K562 (cell line): ENCODE data around the gene SND1. TPM values are rescaled to one million over a fixed set of nuclear protein-coding genes. Genes with fewer than 3 reads are reported as not detected.

Experiments used
- ATAC-seq: fragments of 200-7000 bp; cut with Tn5 transposase; 3 replicates; pipeline ENCODE4 v1.9.1; 2020; ENCODE audit warnings: moderate library complexity
- BruUV-seq: library from RNA; stranded (reverse); fragments of 400-500 nt; replicated peaks from 2 replicates; lab custom pipeline; 2021; lab: Mats Ljungman, UMichigan
- CTCF ChIA-PET: fragments of 300-600 bp; formaldehyde crosslinking; extraction: SDS; loops from one replicate; lab custom pipeline; 2021; ENCODE audit warnings: low intra/inter-chr PET ratio; lab: Yijun Ruan, JAX
- POLR2A ChIA-PET: fragments of 300-600, 350-650 bp; sonication (Branson Sonifier 250); formaldehyde crosslinking; extraction: SDS; loops from one replicate; lab custom pipeline; 2021; ENCODE audit warnings: antibody characterized with exemption, inconsistent platforms; lab: Yijun Ruan, JAX
- DNase-seq, 4 experiments: peaks; one replicate each; pipeline versions ENCODE4 v3.0.0 to v3.0.0-alpha.2; 2011 to 2018; ENCODE audit warnings: low spot score in 3 of 4, mixed read lengths in 3 of 4; ENCODE audit errors: extremely low read depth in 1 of 4
- FAIRE-seq: peaks from 2 replicates; lab custom pipeline; 2011; peaks lifted over from hg19 to GRCh38; lab: Jason Lieb, UNC
- H2AFZ ChIP-seq: 2 replicates; pipeline ENCODE4 v1.6.0; 2011; ENCODE audit warnings: low read depth, low read length, control low read depth, inconsistent platforms
- H3K27ac ChIP-seq: fragments of 200-600 bp; 3 replicates; pipeline ENCODE4 v1.8.0; 2011; ENCODE audit warnings: low read depth, mild to moderate bottlenecking, control low read depth, inconsistent platforms, low read length, moderate library complexity, mixed read lengths; ENCODE audit errors: extremely low read depth
- H3K27me3 ChIP-seq, 2 experiments: fragments of 300-600 bp in 1 of 2; 2 replicates in 1 of 2; 3 replicates in 1 of 2; pipeline versions ENCODE4 v1.6.0 to v1.8.0; 2011; ENCODE audit warnings: inconsistent platforms in 2 of 2, low read length in 2 of 2, mild to moderate bottlenecking in 1 of 2, mixed read lengths in 1 of 2, moderate library complexity in 1 of 2; ENCODE audit not compliant: control insufficient read depth in 2 of 2, insufficient read depth in 2 of 2
- H3K36me3 ChIP-seq: fragments of 300-600 bp; 3 replicates; pipeline ENCODE4 v1.8.0; 2011; ENCODE audit warnings: mild to moderate bottlenecking, low read length, inconsistent platforms; ENCODE audit not compliant: control insufficient read depth, insufficient read depth
- H3K4me1 ChIP-seq, 2 experiments: fragments of 200-600 bp in 1 of 2; replicated peaks in 1 of 2; 2 replicates in 1 of 2; 3 replicates in 1 of 2; pipeline versions ENCODE4 v1.5.1 to v1.8.0; 2011; ENCODE audit warnings: inconsistent platforms in 2 of 2, low read length in 2 of 2, mild to moderate bottlenecking in 1 of 2, mixed read lengths in 1 of 2, moderate library complexity in 1 of 2; ENCODE audit not compliant: control insufficient read depth in 2 of 2, insufficient read depth in 2 of 2
- H3K4me2 ChIP-seq: 2 replicates; pipeline ENCODE4 v1.6.1; 2011; ENCODE audit warnings: low read length, control low read depth, inconsistent platforms, mixed read lengths; ENCODE audit not compliant: insufficient read depth
- H3K4me3 ChIP-seq: fragments of 200-600 bp; sonication (generic), shearing (Covaris generic); 2 replicates; pipeline ENCODE4 v1.5.1; 2016; ENCODE audit warnings: control low read depth, inconsistent platforms
- H3K79me2 ChIP-seq: fragments of 200-600 bp; 3 replicates; pipeline ENCODE4 v1.8.0; 2011; ENCODE audit warnings: low read length, inconsistent platforms; ENCODE audit not compliant: control insufficient read depth, insufficient read depth
- H3K9ac ChIP-seq, 2 experiments: 2 replicates each; pipeline versions ENCODE4 v1.6.0 to v1.6.1; 2011; ENCODE audit warnings: low read depth in 2 of 2, low read length in 2 of 2, control low read depth in 1 of 2, inconsistent platforms in 1 of 2, mild to moderate bottlenecking in 1 of 2, mixed read lengths in 1 of 2; ENCODE audit not compliant: insufficient read depth in 1 of 2
- H3K9me1 ChIP-seq: one replicate; pipeline ENCODE4 v1.6.0; 2011; ENCODE audit warnings: inconsistent platforms, mild to moderate bottlenecking, low read length, moderate library complexity; ENCODE audit not compliant: control insufficient read depth, insufficient read depth
- H3K9me3 ChIP-seq: replicated peaks from 2 replicates; pipeline ENCODE4 v1.5.1; 2011; ENCODE audit warnings: low read depth, low read length, inconsistent platforms; ENCODE audit not compliant: control insufficient read depth, insufficient read depth
- H4K20me1 ChIP-seq: replicated peaks from 2 replicates; pipeline ENCODE4 v1.6.1; 2011; ENCODE audit warnings: low read length, inconsistent platforms, mixed read lengths; ENCODE audit not compliant: control insufficient read depth, insufficient read depth
- ARID1B ChIP-seq: fragments of 450-650 bp; IDR thresholded peaks from 2 replicates; pipeline ENCODE4 v1.6.1; 2016; ENCODE audit warnings: antibody characterized with exemption, mild to moderate bottlenecking, inconsistent platforms
- ARID2 ChIP-seq: fragments of 450-650 bp; IDR thresholded peaks from 2 replicates; pipeline ENCODE4 v1.6.1; 2017; ENCODE audit warnings: antibody characterized with exemption, mild to moderate bottlenecking
- BRF1 ChIP-seq: IDR thresholded peaks from 3 replicates; pipeline ENCODE4 v1.6.1; 2011; ENCODE audit warnings: borderline replicate concordance, mild to moderate bottlenecking; ENCODE audit not compliant: insufficient read length; ENCODE audit errors: extremely low read depth
- GATAD2B ChIP-seq: fragments of 450-650 bp; IDR thresholded peaks from 2 replicates; pipeline ENCODE4 v1.6.1; 2017; ENCODE audit warnings: mild to moderate bottlenecking, borderline replicate concordance
- ILF3 ChIP-seq: fragments of 450-650 bp; IDR thresholded peaks from 2 replicates; pipeline ENCODE4 v1.6.1; 2018; ENCODE audit warnings: antibody characterized with exemption, mild to moderate bottlenecking, moderate library complexity, borderline replicate concordance
- KDM4B ChIP-seq, 2 experiments: fragments of 450-650 bp in 1 of 2; sonication (generic) in 1 of 2; IDR thresholded peaks; 2 replicates each; pipeline ENCODE4 v1.6.1; 2016 to 2017; ENCODE audit warnings: borderline replicate concordance in 2 of 2, antibody characterized with exemption in 1 of 2, low read depth in 1 of 2, mild to moderate bottlenecking in 1 of 2
- MLLT1 ChIP-seq, 2 experiments: fragments of 450-650 bp; IDR thresholded peaks; 2 replicates each; pipeline ENCODE4 v1.6.1; 2016
- NFXL1 ChIP-seq: fragments of 450-650 bp; formaldehyde crosslinking; IDR thresholded peaks from 2 replicates; pipeline ENCODE4 v1.4.0; 2021; ENCODE audit warnings: mild to moderate bottlenecking
- PCBP2 ChIP-seq: fragments of 200-400 bp; formaldehyde crosslinking; IDR thresholded peaks from 2 replicates; pipeline ENCODE4 v1.6.1; 2018; ENCODE audit warnings: low read length, low read depth, mild to moderate bottlenecking, moderate library complexity; ENCODE audit not compliant: poor library complexity, severe bottlenecking
- RCOR1 ChIP-seq, 2 experiments: IDR thresholded peaks; 2 replicates each; pipeline ENCODE4 v1.6.1; 2012; ENCODE audit warnings: low read depth in 2 of 2, low read length in 2 of 2, borderline replicate concordance in 1 of 2, improper control_type of control experiment in 1 of 2
- SMAD4 ChIP-seq: fragments of 250-450 bp; sonication (Bioruptor Pico); conservative IDR thresholded peaks from 2 replicates; pipeline ENCODE4 v1.8.0; 2021; ENCODE audit warnings: inconsistent platforms, mild to moderate bottlenecking, moderate library complexity
- ZNF3 ChIP-seq: fragments of 250-450 bp; sonication (Bioruptor Pico); IDR thresholded peaks from 2 replicates; pipeline ENCODE4 v1.5.0; 2021; ENCODE audit warnings: mild to moderate bottlenecking, moderate library complexity
- ZNF449 ChIP-seq: fragments of 250-450 bp; sonication (Bioruptor Pico); IDR thresholded peaks from 2 replicates; pipeline ENCODE4 v1.8.0; 2022; ENCODE audit warnings: moderate library complexity, mild to moderate bottlenecking, inconsistent platforms
- ZNF717 ChIP-seq: fragments of 250-450 bp; sonication (Bioruptor Pico); IDR thresholded peaks from 2 replicates; pipeline ENCODE4 v1.5.0; 2021
- WGBS: fragments of 100-300 bp; shearing (Covaris generic); methylation state at CpG from one replicate; pipeline ENCODE4 v1.1.6; 2016; ENCODE audit warnings: low coverage, mixed read lengths; ENCODE audit not compliant: insufficient coverage; ENCODE audit errors: missing lambda C conversion rate; 5-methylcytosine and 5-hydroxymethylcytosine counted together
- in situ Hi-C: fragments of 300-500 bp; cut with MboI; formaldehyde crosslinking; loops from 4 replicates; pipeline ENCODE4 v1.15.0; 2018; ENCODE audit warnings: inconsistent platforms, mixed read lengths
- intact Hi-C: fragments of 100-400 bp; cut with micrococcal nuclease; formaldehyde crosslinking; loops from 2 replicates; pipeline ENCODE4 v1.14.2; 2022
- polyA plus RNA-seq, 8 experiments: library from polyadenylated mRNA; depleted of rRNA in 4 of 8; stranded (reverse) in 5 of 8; unstranded in 3 of 8; fragments of >200 nt; fragmentation: Nextera tagmentation in 2 of 8; fragmentation: Illumina TruSeq in 1 of 8; extraction: Ambion mirVana in 2 of 8; extraction: Trizol in 1 of 8; gene quantifications; 2 replicates each; pipeline versions ENCODE4 v1.2.1 to v1.2.3, GENCODE V29; 2011 to 2014; ENCODE audit warnings: inconsistent platforms in 1 of 8, missing spikeins in 1 of 8
- total RNA-seq, 7 experiments: library from RNA; depleted of rRNA in 6 of 7; stranded (reverse); fragments of >200 nt in 6 of 7; fragmentation: Illumina TruSeq in 2 of 7; extraction: Trizol in 2 of 7; gene quantifications; 2 replicates each; pipeline versions ENCODE4 v1.2.1 to v1.2.3, GENCODE V29; 2011 to 2021; ENCODE audit warnings: low replicate concordance in 1 of 7

Gene SND1
- total and polyA plus RNA-seq, 9 of the 15 experiments (the other 6 are each of a cell fraction or from before 2014, with no cell fraction given), result 46.5 to 307 (median 191) TPM

GRCh38 chr7:127844165-127844564 lies 192.2 kb downstream of the SND1 start:
- no peak for FAIRE-seq
- CTCF ChIA-PET, result no interaction called here

GRCh38 chr7:127844707-127845331 lies 192.8 kb downstream of the SND1 start:
- Histone ChIP-seq H3K9me3 (no peaks in the 10 kb centered on the region), H3K79me2 (peaks cover 25% of the 10 kb centered on the region), H3K9me1 (no peaks in the 10 kb centered on the region), H3K4me3 (no peak overlapping the region), H4K20me1 (peaks cover 4% of the 10 kb centered on the region; the same call in 1 of the 2 replicates), H2AFZ (no peak overlapping the region), H3K36me3 (peaks cover 77% of the 10 kb centered on the region), H3K27me3 (no peaks in the 10 kb centered on the region), H3K9ac (no peak overlapping the region), H3K27ac (peak overlapping the region; percentile 30; the same call in 1 of the 3 replicates), H3K4me2 (no peak overlapping the region), H3K4me1 (peaks cover 6 to 15% of the 10 kb centered on the region in 2 experiments; a peak in 4 of 5 replicates)
- ChIA-PET CTCF (no interaction called here), POLR2A (interaction anchor here (1.5 kb wide), 1 partner anchor 8 kb away, joined by 6 read pairs; no protein-coding TSS in a partner anchor)
- FAIRE-seq (no peak), ATAC-seq (peak; percentile 84), DNase-seq (peak; percentile 36 to 62 (median 46))
- BruUV-seq, result no TSS peak
- 60% methylated on average over 2 of the region's 2 CpGs for WGBS
- intact Hi-C loops (loop anchor here (2.0 to 5.0 kb wide), 2 partner anchors 48 to 152 kb away; no protein-coding TSS in a partner anchor), in situ Hi-C loops (no loop called here)
- TF ChIP-seq GATAD2B (0 out of 2 replicates have a peak, but pooled peaks have one; percentile 24), RCOR1 (IDR thresholded peaks at IDR 0.05; ENCODE audit: borderline replicate concordance in 1 of 2, low read depth in 2 of 2, low read length in 2 of 2) (peak in 1 of 2 experiments; percentile 49; a peak in 1 of 4 replicates), ARID2 (no peak), ZNF3 (CRISPR knock-in tag) (peak; percentile 86), ZNF449 (no peak), MLLT1 (IDR thresholded peaks at IDR 0.05) (no peak), NFXL1 (CRISPR knock-in tag) (0 out of 2 replicates have a peak, but pooled peaks have one; percentile 36), ARID1B (peak; percentile 21; the same call in 1 of the 2 replicates), SMAD4 (CRISPR knock-in tag) (0 out of 2 replicates have a peak, but pooled peaks have one; percentile 26)

More at GRCh38 chr7:127844165-127844564, 192.2 kb downstream of the SND1 start:
- no peak for DNase-seq
- intact Hi-C loops (loop anchor here (2.0 to 5.0 kb wide), 2 partner anchors 49 to 153 kb away; no protein-coding TSS in a partner anchor), in situ Hi-C loops (no loop called here)
- Histone ChIP-seq H3K27me3 (no peaks in the 10 kb centered on the region), H3K79me2 (peaks cover 31% of the 10 kb centered on the region), H2AFZ (no peak overlapping the region), H3K9me1 (no peaks in the 10 kb centered on the region), H3K9ac (peak overlapping the region in 1 of 2 experiments; percentile 72; a peak in 1 of 4 replicates), H3K4me1 (peaks cover 6 to 21% of the 10 kb centered on the region in 2 experiments; a peak in 4 of 5 replicates), H3K36me3 (peaks cover 71% of the 10 kb centered on the region), H3K27ac (peak overlapping the region; percentile 7; the same call in 1 of the 3 replicates), H3K9me3 (no peaks in the 10 kb centered on the region), H4K20me1 (peaks cover 4% of the 10 kb centered on the region; the same call in 1 of the 2 replicates), H3K4me3 (no peak overlapping the region), H3K4me2 (no peak overlapping the region)
- POLR2A ChIA-PET, result interaction anchor here (0.7 to 1.5 kb wide), 3 partner anchors 9 to 65 kb away, joined by 3 to 6 read pairs (median 3); no protein-coding TSS in a partner anchor
- 98% methylated on average over 2 of the region's 2 CpGs for WGBS
- BruUV-seq, result no TSS peak
- no peak for ATAC-seq
- TF ChIP-seq ILF3 (no peak), KDM4B (IDR thresholded peaks at IDR 0.05; ENCODE audit: borderline replicate concordance in 2 of 2, low read depth in 1 of 2) (no peak), BRF1 (no peak), PCBP2 (no peak), ZNF717 (CRISPR knock-in tag) (no peak)
